HG03378 (cell line): ENCODE data around the gene DGCR2.
"Not testable (repeated sequence)": the region's sequence is repeated elsewhere in the genome, so short reads cannot be mapped to it uniquely, and the experiment has no call there.

ENCODE experiments used
- ATAC-seq: cut with Tn5 transposase; IDR thresholded peaks from one replicate; pipeline ENCODE4 v1.9.1; 2021; ENCODE audit warnings: mild to moderate bottlenecking, moderate library complexity; ENCODE audit not compliant: unreplicated experiment

Gene DGCR2

DNA sequence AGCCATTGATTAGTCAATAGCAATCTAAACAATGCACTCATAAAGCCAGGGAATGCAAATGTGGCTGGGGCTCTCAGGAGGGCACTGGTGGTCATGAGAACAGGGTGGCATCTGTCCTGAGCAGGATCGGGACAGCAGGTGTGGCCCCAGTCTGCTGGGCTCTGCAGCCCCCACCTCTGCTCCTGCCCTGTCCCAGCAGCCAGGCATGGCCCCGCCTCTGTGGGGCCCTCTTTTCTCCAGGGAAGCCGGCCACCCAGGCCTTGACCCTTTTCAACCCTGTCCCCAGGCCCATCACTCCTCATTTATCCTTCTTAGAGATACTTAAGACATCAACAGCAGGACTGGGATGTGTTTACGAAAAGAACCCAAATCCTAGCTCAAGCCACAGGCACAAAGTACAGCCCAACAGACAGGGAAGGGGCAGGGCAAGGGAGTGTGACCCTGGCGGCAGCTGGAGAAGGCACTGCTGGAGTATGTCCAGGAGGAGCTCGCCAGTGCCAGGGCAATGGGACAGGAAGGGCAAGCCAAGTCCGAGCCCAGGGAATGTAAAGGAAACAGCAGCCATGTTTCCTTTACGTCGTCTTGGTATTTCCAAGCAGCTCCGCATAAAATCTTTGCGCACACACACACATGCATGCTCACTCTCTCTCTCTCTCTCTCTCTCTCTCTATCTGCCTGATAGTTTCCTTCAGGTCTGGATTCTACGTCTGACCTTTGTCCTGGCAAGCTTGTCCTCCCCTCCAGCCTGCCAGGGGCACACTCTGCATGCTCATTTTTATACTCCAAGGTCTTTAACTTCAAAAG is 59.9 kb downstream of the DGCR2 start:
- ATAC-seq = no peak

DNA sequence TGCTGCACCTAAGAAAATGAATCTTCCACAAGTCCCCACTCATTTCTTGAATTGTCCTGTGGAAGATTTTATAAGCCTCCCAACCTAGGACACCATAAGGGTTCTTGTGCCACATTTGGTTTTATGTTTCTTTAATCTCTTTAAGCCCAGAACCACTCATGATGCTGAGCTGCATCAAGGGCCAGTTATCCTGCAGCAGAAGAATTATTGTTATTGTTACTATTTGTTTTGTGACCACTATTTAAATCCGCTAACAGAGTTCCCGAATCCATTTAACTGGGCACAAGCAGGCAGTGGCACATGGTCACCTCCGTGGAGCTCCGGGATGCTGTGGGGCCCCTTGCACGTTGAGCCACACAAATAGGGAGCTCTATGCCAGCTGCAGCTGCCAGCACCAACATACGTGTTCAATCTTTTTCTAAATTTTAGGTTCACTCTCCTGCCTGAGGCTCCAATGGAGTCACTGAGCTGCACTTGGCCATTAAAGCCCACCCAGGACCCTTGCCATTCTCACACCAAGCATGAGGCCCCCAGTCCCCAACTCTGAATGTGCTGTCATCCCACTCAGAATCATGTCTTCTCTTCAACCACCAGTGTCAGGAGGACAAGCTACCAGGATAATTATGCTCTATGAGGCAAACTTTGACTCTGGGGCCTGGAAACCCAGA is 60.6 kb downstream of the DGCR2 start:
- no peak for ATAC-seq

DNA sequence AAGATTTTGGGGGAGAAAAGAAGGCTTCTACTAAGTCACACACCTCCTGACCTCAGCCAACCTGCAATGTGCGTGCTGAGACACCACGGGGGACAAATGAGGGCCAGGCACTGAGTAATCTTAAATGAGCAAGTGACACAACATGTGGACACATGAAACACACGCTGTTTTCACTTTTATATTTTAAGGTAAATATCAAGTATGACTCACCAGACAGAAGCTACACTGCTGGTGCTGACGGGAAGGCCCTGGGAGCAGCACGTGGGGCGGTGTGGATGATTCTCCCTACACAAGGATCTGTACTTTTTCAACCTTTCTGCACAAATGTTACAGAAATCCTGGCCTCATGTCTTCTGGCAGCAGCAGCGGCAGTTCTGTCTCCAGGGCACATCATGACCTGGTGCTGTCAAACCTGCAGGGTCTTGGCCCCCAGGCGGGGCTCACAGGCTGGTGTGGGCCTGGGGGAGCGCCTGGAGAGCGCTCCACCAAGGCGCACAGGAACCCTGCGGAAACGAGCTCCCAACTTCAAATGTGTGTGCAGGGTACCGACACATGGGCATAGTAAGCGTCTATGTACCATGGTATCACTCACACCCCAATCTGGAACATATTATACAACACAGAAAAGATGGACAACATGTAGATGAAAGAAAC is 61.7 kb downstream of the DGCR2 start:
- no peak for ATAC-seq

- ATAC-seq = no peak
Observed at GRCh38 chr22:19059481-19060278, 62.5 kb downstream of the DGCR2 start.

DNA sequence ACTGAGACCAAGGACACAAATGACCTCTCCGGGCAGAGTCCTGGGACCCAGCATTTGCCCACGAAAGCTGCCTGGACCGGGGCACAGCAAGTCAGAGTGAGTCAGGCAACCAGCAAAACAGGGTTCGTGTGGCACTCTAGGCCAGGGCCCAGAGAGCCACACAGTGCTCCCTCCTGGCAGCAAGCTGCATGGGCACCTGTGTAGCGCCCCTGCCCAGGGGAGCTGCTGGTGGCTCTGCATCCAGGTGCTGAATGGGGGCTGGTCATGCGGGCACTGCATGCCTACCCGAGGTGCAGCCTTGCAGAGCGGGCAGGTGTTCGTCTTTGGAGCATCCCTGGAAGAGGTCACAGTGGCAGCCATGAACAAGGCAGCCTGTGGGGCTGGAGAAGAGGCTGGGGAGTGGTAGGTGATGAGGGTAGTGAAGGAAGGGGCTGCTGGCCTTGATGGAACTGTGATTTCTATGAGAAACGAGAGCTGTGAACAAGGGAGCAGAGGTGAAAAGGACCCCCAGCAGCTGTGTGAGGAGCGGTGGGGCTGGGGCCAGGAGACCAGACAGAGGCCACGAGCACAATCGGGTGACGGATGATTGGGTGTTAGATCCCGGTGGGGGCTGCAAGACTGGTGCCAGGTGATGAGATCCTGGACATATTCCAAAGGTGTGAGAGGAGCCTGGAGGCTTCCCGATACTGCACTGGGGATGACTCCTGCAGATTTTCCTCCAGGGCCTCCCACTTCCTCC is 63.3 kb downstream of the DGCR2 start:
- no peak for ATAC-seq

DNA sequence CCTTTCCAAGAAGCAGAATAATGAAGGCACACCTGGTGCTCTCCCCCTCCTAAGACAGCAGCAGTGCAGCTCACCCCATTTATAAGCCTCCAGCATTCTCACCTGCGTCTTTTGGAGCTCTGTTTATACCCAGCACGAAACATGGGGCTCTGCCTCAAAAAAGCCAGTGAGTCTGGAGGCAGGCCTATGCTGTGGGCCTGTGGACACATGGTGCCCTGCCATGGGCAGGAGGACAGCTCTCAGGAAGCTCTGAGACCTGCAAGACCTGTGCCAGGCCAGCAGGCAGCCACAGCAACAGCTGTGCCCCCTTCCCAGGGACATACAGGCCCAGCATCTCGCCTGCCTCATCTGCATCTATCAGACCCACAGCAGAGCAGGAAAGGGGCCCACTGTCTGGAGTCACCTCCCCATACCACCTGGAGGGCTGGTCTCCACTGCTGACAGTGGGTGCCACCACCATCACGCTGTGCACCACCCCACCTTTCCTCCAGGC is 64.2 kb downstream of the DGCR2 start:
- ATAC-seq = no peak

DNA sequence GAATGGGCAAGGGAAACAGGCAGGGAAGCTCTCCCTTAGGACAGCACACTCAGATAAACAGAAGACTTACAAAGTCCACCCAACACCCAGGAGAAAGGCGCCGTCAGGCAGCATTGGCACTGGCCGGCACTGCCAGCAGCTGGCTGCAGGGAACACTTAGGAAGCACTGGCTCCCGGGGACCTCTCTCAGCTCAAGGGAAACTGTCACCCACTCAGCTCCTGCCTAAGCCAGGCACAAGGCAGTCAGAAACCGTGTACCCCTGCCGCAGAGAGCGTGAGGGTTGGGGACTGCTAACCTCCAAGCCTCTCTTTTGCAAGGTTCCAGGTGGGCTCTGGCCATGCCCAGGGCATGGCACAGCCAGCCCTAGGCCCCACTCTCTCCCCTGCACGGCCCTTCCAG is 64.7 kb downstream of the DGCR2 start:
- no peak for ATAC-seq

DNA sequence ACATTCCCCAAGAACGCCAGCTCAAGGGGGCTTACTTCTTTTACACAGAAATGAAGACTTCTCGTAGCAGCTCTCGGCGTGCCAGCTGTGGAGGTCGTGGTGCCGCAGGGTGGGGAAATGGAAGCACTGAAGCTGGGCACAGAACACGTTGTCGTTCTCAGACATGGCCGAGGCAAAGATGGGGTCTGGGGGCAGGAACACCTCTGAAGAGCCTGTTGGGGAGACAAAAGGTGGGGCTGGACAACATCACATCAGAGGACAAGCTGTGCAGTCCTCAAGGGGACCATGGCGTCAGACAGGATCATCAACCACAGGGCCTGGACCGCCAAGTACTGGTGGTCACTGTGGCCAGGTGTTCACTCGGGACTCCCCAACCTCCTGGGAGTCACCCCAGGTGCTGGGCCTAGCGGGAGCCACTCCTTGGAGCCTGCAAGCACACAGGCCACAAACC is 65.2 kb downstream of the DGCR2 start:
- ATAC-seq = no peak

GRCh38 chr22:19055801-19056200 is 66.4 kb downstream of the DGCR2 start:
- no peak for ATAC-seq

- no peak for ATAC-seq
Observed at GRCh38 chr22:19052941-19053541, 69.2 kb downstream of the DGCR2 start.

DNA sequence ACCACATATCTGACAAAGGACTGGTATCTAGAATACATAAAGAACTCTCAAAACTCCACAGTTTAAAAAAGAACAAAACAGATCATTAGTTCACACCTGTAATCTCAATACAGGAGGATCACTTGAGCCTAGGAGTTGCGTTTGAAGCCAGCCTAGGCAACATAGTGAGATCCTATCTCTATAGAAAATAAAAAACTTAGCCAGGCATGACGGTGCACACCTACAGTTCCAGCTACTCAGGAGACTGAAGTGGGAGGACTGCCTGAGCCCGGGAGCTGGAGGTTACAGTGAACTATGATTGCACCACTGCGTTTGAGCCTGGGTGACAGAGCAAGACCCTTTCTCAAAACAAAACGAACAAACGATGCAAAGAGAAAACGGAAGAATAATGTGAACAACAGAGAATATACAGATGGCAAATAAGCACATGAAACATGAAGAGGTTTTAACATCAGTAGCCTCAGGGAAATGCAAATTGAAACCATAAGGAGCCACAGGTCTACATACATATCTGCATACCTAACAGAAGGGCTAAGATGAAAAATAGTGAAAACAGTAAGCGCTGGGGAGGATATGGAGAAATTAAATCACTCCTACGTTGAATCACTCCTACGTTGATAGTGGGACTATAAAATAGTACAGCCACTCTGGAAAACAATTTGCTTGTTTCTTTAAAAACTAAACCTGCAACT is 70.7 kb downstream of the DGCR2 start:
- no peak for ATAC-seq

- not testable (repeated sequence) for ATAC-seq
Observed at GRCh38 chr22:19050847-19051246, 71.4 kb downstream of the DGCR2 start.

DNA sequence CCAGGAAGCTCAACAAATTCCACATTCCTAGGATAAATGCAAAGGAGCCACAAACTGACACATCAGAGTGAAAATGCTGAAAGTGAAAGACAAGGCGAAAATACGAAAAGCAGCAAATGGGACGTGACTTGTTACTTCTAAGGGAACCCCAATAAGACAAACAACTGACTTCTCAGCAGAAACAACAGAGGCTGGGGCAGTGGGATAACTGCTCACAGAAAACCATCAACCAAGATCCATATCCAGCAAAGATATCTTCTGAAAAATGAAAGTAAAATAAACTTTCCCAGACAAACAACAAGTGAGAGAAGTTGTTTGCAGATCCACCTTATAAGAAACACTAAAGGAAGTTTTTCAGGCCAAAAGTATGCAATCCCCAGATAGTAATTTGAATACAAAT is 72.1 kb downstream of the DGCR2 start:
- ATAC-seq = no peak

DNA sequence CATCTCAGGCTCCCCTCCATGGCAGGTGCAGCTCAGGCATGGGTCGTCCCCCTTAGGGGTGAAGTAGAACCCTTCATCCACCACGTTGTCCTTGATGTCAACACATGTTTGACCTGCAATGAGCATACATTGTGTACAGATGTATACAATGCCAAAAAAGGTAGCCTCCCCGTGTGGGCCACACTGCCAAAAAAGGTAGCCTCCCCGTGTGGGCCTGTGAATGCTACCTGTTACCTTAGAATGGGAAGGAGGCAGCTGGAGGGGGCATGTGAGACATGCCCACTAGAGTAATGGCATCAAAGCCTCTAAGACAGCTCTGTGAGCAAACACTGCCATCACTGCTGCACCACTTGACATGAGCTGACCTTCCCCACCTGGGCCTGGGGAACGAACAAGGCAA is 73.7 kb downstream of the DGCR2 start:
- ATAC-seq = no peak

DNA sequence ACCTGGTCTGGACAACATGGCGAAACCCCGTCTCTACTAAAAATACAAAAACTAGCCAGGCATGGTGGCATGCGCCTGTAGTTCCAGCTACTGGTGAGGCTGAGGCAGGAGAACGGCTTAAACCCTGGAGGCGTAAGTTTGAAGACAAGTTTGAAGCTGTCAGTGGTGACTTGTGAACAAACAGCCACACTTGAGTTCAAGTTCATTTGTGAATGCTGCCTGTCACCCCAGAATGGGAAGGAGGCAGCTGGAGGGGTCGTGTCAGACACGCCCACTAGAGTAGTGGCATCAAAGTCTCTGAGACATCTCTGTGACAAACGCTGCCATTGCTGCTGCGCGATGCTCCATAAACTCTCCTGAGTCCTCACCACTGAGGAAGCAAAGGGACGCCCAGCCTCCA is 74.2 kb downstream of the DGCR2 start:
- ATAC-seq = no peak

GRCh38 chr22:19046719-19047609 is 75.2 kb downstream of the DGCR2 start:
- no peak for ATAC-seq

DNA sequence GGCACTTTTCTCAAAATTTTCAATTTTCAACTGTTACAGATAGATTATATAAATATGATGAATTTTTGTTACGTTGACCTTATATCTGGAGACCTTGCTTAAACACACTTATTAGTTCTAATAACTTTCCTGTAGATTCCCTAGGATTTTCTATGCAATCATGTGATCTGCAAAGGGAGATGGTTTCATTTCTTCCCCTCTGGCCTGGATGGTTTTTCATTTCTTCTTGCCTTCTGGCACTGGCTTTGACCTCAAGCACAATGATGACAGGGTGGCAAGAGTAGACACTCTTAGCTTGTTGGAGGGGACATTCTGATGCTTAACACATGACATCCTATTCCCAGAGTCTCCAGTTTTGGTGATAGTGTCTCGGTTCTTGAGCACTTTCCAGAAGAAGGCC is 75.9 kb downstream of the DGCR2 start:
- no peak for ATAC-seq

DNA sequence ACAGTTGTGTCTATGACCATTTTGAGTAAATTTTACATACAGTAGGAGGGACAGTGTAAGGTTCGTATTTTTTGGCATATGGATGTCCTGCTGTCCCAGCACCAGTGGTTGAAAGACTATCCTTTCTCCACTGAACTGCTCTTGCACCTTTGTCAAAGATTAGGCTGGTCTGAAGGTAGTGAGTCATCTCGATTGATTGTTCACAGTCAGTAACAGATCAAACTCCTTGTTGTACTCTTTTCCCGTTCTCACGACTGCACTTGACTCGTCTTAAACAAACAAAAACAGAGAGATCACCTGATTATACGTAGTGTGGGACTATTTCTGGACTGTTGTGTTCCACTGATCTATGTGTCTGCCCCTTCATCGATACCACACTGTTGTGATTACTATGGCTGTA is 77.1 kb downstream of the DGCR2 start:
- ATAC-seq = no peak
